ENCODE data around the gene KCNJ11.

KCNJ11 gene

GRCh38 chr11:17378655-17379054 lies 9.8 kb downstream of the KCNJ11 start:
- TF ChIP-seq ZFX (IDR thresholded peaks at IDR 0.05; ENCODE audit: borderline replicate concordance) (no peak), CTCF (IDR thresholded peaks at IDR 0.05) (no peak)
- no peak overlapping the region for H3K27ac ChIP-seq

GRCh38 chr11:17376493-17376892 lies 12.0 kb downstream of the KCNJ11 start:
- TF ChIP-seq ZFX (IDR thresholded peaks at IDR 0.05; ENCODE audit: borderline replicate concordance) (no peak), CTCF (IDR thresholded peaks at IDR 0.05) (no peak)
- H3K27ac ChIP-seq, result no peak overlapping the region

- TF ChIP-seq ZFX (IDR thresholded peaks at IDR 0.05; ENCODE audit: borderline replicate concordance), result no peak
- no peak for TF ChIP-seq CTCF (IDR thresholded peaks at IDR 0.05)
- no peak overlapping the region for H3K27ac ChIP-seq
Measured at GRCh38 chr11:17375547-17375946, 12.9 kb downstream of the KCNJ11 start.

- no peak overlapping the region for H3K27ac ChIP-seq
- TF ChIP-seq ZFX (IDR thresholded peaks at IDR 0.05; ENCODE audit: borderline replicate concordance) (no peak), CTCF (IDR thresholded peaks at IDR 0.05) (no peak)
Measured at GRCh38 chr11:17371614-17372013, 16.8 kb downstream of the KCNJ11 start.

- TF ChIP-seq CTCF (IDR thresholded peaks at IDR 0.05) (no peak), ZFX (IDR thresholded peaks at IDR 0.05; ENCODE audit: borderline replicate concordance) (no peak)
Measured at GRCh38 chr11:17369684-17370243, 18.7 kb downstream of the KCNJ11 start.

GRCh38 chr11:17369094-17369493 lies 19.4 kb downstream of the KCNJ11 start:
- no peak for TF ChIP-seq ZFX (IDR thresholded peaks at IDR 0.05; ENCODE audit: borderline replicate concordance)
- no peak for TF ChIP-seq CTCF (IDR thresholded peaks at IDR 0.05)
- no peak overlapping the region for H3K27ac ChIP-seq

More at GRCh38 chr11:17369684-17370243, 18.7 kb downstream of the KCNJ11 start:
- no peak overlapping the region for H3K27ac ChIP-seq

GRCh38 chr11:17368551-17368950 lies 19.9 kb downstream of the KCNJ11 start:
- TF ChIP-seq CTCF (IDR thresholded peaks at IDR 0.05) (no peak), ZFX (IDR thresholded peaks at IDR 0.05; ENCODE audit: borderline replicate concordance) (no peak)
- H3K27ac ChIP-seq, result no peak overlapping the region
